CD4-positive, CD25-positive, alpha-beta regulatory T cell (primary cell): ENCODE results near the gene ATRNL1. TPM values are rescaled to one million over a fixed set of nuclear protein-coding genes. Genes with fewer than 3 reads are reported as not detected.
A peak's percentile ranks its signal among the peaks of the same experiment; 100 is the strongest.

Experiments
- ATAC-seq, 2 donors: fragments of 150-1000 bp; cut with Tn5 transposase; one replicate each; pipeline ENCODE4 v1.10.0; 2021; ENCODE audit warnings: low read depth in 2 of 2, moderate number of reproducible peaks in 2 of 2, moderate library complexity in 1 of 2
- DNase-seq, 3 donors: peaks; one replicate each; pipeline versions ENCODE4 v3.0.0 to v3.0.0-alpha.2; 2012 to 2022; ENCODE audit warnings: mixed read lengths in 1 of 3
- H3K27ac ChIP-seq: one replicate; pipeline ENCODE4 v1.7.0; 2013; ENCODE audit warnings: mild to moderate bottlenecking, low read length; ENCODE audit not compliant: insufficient read depth, poor library complexity, severe bottlenecking
- H3K27me3 ChIP-seq: one replicate; pipeline ENCODE4 v1.7.0; 2013; ENCODE audit warnings: low read length; ENCODE audit not compliant: control insufficient read depth, insufficient read depth
- H3K36me3 ChIP-seq: one replicate; pipeline ENCODE4 v1.7.0; 2013; ENCODE audit warnings: mild to moderate bottlenecking, low read length, moderate library complexity; ENCODE audit not compliant: control insufficient read depth, insufficient read depth
- H3K4me1 ChIP-seq: 2 replicates; pipeline ENCODE4 v1.7.0; 2013; ENCODE audit warnings: mild to moderate bottlenecking, low read length; ENCODE audit not compliant: insufficient read depth, control insufficient read depth, poor library complexity, severe bottlenecking
- H3K4me3 ChIP-seq: one replicate; pipeline ENCODE4 v1.7.0; 2013; ENCODE audit warnings: low read depth, mild to moderate bottlenecking, low read length, moderate library complexity
- H3K9me3 ChIP-seq, 2 experiments: 1 replicate in 1 of 2; 2 replicates in 1 of 2; pipeline ENCODE4 v1.7.0; 2013; ENCODE audit warnings: low read length in 2 of 2, mild to moderate bottlenecking in 1 of 2, moderate library complexity in 1 of 2; ENCODE audit not compliant: control insufficient read depth in 2 of 2
- H3K27ac Mint-ChIP-seq, 3 donors: one replicate each; pipeline ENCODE4 v1.8.0; 2020 to 2022; ENCODE audit warnings: mild to moderate bottlenecking in 3 of 3, mixed read lengths in 3 of 3, moderate library complexity in 2 of 3
- H3K27me3 Mint-ChIP-seq: one replicate; pipeline ENCODE4 v1.8.0; 2022; ENCODE audit warnings: mild to moderate bottlenecking, mixed read lengths
- H3K36me3 Mint-ChIP-seq: one replicate; pipeline ENCODE4 v1.8.0; 2020; ENCODE audit warnings: mixed read lengths
- H3K4me1 Mint-ChIP-seq, 4 donors: one replicate each; pipeline ENCODE4 v1.8.0; 2020 to 2022; ENCODE audit warnings: mixed read lengths in 4 of 4, mild to moderate bottlenecking in 1 of 4
- H3K4me3 Mint-ChIP-seq, 4 donors: one replicate each; pipeline ENCODE4 v1.8.0; 2020 to 2022; ENCODE audit warnings: mild to moderate bottlenecking in 4 of 4, mixed read lengths in 4 of 4, moderate library complexity in 3 of 4
- H3K9me3 Mint-ChIP-seq, 7 donors: one replicate each; pipeline ENCODE4 v1.8.0; 2020 to 2022; ENCODE audit warnings: mixed read lengths in 7 of 7, mild to moderate bottlenecking in 3 of 7, moderate library complexity in 2 of 7
- polyA plus RNA-seq, 4 donors: library from polyadenylated mRNA; unstranded; fragments of 300-500 nt; fragmentation: Illumina TruSeq; gene quantifications; one replicate each; pipeline ENCODE4 v1.2.3, GENCODE V29; 2021
- total RNA-seq: library from RNA; stranded (reverse); gene quantifications from one replicate; pipeline ENCODE4 v1.2.3, GENCODE V29; 2022

The ATRNL1 gene
- total and polyA plus RNA-seq, 5 donors from 2014 or later, result not detected

DNA sequence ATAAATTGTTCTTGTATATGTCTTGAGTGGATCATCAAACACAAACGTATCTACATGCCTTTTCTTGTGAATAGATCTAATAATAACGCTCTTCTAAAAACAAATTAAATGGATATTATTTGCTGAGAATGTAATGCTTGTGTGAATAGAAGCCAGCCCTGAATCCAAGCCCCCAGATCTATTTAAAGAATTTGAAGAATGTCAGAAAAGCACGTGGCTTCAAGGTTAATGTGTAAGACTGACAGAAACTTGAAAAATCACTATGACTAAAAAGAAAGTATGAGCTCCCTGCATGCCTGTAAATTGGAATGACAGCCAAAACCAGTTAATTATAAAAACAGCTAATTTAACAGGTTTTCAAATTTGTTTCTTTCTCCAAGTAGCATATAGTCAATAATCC lies 43.2 kb upstream of the ATRNL1 start:
- H3K4me3 Mint-ChIP-seq, result no peak overlapping the region
- Histone ChIP-seq H3K4me3 (no peak overlapping the region), H3K9me3 (no peaks in the 10 kb centered on the region), H3K4me1 (no peaks in the 10 kb centered on the region), H3K36me3 (no peaks in the 10 kb centered on the region), H3K27me3 (peaks cover 5% of the 10 kb centered on the region), H3K27ac (no peak overlapping the region)
- H3K27me3 Mint-ChIP-seq, result peaks cover 8% of the 10 kb centered on the region
- ATAC-seq (no peak), DNase-seq (no peak)
- no peaks in the 10 kb centered on the region for H3K9me3 Mint-ChIP-seq
- H3K4me1 Mint-ChIP-seq, result no peaks in the 10 kb centered on the region
- no peaks in the 10 kb centered on the region for H3K36me3 Mint-ChIP-seq
- no peak overlapping the region for H3K27ac Mint-ChIP-seq

DNA sequence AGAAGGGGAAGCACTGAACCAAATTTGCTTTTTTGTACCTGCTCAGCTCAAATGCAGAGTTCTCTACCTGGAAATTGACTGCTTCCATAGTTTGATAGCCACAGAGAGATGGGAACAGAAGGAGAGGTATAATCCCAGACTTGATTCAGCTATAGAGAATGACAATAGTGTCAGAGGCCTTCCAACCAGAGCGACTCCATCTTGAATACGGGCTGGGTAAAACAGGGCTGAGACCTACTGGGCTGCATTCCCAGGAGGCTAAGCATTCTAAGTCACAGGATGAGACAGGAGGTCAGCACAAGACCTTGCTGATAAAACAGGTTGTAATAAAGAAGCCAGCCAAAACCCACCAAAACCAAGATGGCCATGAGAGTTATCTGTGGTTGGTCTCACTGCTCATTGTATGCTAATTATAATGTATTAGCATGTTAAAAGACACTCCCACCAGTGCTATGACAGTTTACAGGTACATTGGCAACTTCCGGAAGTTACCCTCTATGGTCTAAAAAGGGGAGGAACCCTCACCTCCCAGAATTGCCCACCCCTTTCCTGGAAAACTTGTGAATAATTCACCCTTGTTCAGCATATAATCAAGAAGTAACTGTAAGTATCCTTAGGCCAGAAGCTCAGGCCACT lies 42.7 kb upstream of the ATRNL1 start:
- no peaks in the 10 kb centered on the region for H3K4me1 Mint-ChIP-seq
- DNase-seq (peak in 1 of 3 donors; percentile 12), ATAC-seq (no peak)
- no peaks in the 10 kb centered on the region for H3K36me3 ChIP-seq
- no peaks in the 10 kb centered on the region for H3K9me3 ChIP-seq
- H3K36me3 Mint-ChIP-seq, result no peaks in the 10 kb centered on the region
- peaks cover 5% of the 10 kb centered on the region for H3K27me3 ChIP-seq
- H3K4me3 Mint-ChIP-seq, result no peak overlapping the region
- no peak overlapping the region for H3K27ac ChIP-seq
- H3K4me3 ChIP-seq, result no peak overlapping the region
- no peaks in the 10 kb centered on the region for H3K9me3 Mint-ChIP-seq
- H3K27me3 Mint-ChIP-seq, result peaks cover 8% of the 10 kb centered on the region
- H3K4me1 ChIP-seq, result no peaks in the 10 kb centered on the region
- H3K27ac Mint-ChIP-seq, result no peak overlapping the region

DNA sequence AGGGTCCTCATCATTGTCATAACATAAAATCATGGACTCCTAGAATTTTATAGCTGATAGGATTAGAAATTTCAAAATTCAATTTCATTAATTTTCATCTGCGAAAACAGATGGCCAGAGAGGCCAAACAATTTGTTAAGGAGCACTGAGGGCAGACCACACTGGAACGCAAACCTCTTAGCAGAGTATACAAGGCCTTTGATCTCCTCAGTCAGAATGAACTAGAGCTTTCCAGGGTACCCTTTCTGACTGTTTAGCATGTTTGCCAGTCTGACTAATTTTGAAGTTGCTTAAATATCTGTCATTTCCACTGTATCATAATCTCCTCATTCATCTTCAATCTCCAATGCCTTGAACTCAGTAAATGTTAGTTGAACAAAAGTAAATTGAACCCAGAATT lies 41.9 kb upstream of the ATRNL1 start:
- Histone ChIP-seq H3K4me3 (no peak overlapping the region), H3K9me3 (no peaks in the 10 kb centered on the region), H3K36me3 (no peaks in the 10 kb centered on the region), H3K27me3 (peaks cover 5% of the 10 kb centered on the region), H3K4me1 (no peaks in the 10 kb centered on the region), H3K27ac (no peak overlapping the region)
- Mint-ChIP-seq H3K27me3 (peaks cover 14% of the 10 kb centered on the region), H3K9me3 (no peaks in the 10 kb centered on the region), H3K36me3 (no peaks in the 10 kb centered on the region), H3K4me1 (no peaks in the 10 kb centered on the region), H3K4me3 (no peak overlapping the region), H3K27ac (no peak overlapping the region)
- ATAC-seq, result no peak
- no peak for DNase-seq

DNA sequence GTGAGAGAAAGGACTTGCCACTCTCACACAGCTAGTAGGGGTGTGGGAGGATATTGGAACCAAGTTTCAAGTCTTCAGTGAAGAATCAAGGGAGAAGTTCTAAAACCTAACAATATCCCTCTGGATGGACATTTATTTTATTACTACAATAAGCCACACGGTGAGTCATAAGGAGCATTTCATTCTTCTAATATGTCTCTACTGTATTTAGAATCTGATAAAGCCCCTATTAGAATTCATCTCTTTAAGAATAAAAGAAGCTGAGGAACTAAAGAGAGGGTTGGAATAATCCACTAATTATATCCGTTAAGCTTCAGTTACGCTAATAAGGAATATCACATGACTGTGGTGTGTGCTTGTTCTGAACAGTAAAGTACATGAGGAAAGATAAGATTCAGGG lies 40.9 kb upstream of the ATRNL1 start:
- Mint-ChIP-seq H3K36me3 (no peaks in the 10 kb centered on the region), H3K27ac (no peak overlapping the region), H3K4me1 (no peaks in the 10 kb centered on the region), H3K27me3 (peaks cover 14% of the 10 kb centered on the region), H3K9me3 (no peaks in the 10 kb centered on the region), H3K4me3 (no peak overlapping the region)
- no peak overlapping the region for H3K27ac ChIP-seq
- no peak overlapping the region for H3K4me3 ChIP-seq
- H3K27me3 ChIP-seq, result peaks cover 3% of the 10 kb centered on the region
- H3K9me3 ChIP-seq, result no peaks in the 10 kb centered on the region
- DNase-seq (no peak), ATAC-seq (no peak)
- H3K4me1 ChIP-seq, result no peaks in the 10 kb centered on the region
- H3K36me3 ChIP-seq, result no peaks in the 10 kb centered on the region

GRCh38 chr10:115052728-115053127 lies 40.4 kb upstream of the ATRNL1 start:
- no peaks in the 10 kb centered on the region for H3K36me3 ChIP-seq
- Mint-ChIP-seq H3K9me3 (peaks cover 0 to 2% (median 0%) of the 10 kb centered on the region in 7 donors), H3K27me3 (peaks cover 14% of the 10 kb centered on the region), H3K4me3 (no peak overlapping the region), H3K36me3 (no peaks in the 10 kb centered on the region), H3K4me1 (no peaks in the 10 kb centered on the region), H3K27ac (no peak overlapping the region)
- peaks cover 4% of the 10 kb centered on the region for H3K27me3 ChIP-seq
- no peak overlapping the region for H3K27ac ChIP-seq
- ATAC-seq (no peak), DNase-seq (no peak)
- H3K9me3 ChIP-seq, result no peaks in the 10 kb centered on the region
- no peaks in the 10 kb centered on the region for H3K4me1 ChIP-seq
- H3K4me3 ChIP-seq, result no peak overlapping the region

DNA sequence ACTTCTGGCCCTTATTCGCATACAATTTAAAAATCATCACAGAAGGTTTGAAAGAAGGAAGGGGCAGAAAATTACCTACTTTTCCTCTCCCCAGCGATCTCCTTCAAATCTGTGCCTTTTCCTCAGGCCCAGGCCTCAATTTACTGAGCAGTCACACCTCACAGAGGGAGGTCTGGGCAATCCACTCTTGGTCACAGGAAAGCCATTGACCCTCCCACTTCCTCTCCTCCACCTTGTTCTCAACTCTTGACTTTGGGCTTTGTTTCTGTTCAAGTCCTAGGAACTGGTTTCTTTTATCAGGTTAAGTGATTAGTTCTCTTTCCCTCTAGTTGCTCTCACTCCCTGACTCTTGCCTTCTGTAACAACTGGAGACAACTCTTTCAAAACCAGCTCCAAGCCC lies 37.0 kb upstream of the ATRNL1 start:
- Mint-ChIP-seq H3K36me3 (no peaks in the 10 kb centered on the region), H3K4me3 (no peak overlapping the region), H3K4me1 (no peaks in the 10 kb centered on the region), H3K9me3 (peaks cover 0 to 2% (median 0%) of the 10 kb centered on the region in 7 donors), H3K27ac (no peak overlapping the region), H3K27me3 (peaks cover 19% of the 10 kb centered on the region)
- Histone ChIP-seq H3K9me3 (no peaks in the 10 kb centered on the region), H3K27me3 (peaks cover 4% of the 10 kb centered on the region), H3K4me1 (no peaks in the 10 kb centered on the region), H3K4me3 (no peak overlapping the region), H3K36me3 (no peaks in the 10 kb centered on the region), H3K27ac (no peak overlapping the region)
- ATAC-seq (no peak), DNase-seq (no peak)

DNA sequence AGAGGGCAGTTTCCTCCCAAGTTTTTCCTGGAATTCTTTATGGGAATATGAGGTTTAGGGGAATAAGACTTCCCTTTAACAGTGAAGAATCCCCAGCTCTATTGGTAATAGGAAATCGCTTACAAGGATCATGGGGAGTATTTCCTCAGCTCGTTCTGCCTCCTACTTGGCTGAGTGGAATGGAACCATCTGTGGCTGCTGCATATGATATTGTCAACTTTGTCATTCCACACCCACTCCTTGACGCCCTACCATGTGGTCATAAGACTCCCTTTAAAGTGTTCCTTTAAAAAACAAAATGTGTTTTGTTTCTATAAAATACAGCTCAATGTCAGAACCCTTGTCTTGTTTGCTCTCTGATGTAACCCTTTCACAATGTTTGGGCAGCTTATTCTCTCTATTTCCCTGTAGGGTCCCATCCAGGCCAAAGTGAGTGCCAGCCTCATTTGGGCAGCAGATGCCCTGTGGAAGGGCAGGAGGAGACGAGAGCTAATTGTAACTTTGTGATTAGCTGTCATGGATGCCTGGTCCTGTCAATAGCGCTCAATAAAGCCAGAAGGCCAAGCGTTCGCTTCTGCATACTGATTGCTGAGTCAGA lies 33.8 kb upstream of the ATRNL1 start:
- Mint-ChIP-seq H3K27ac (no peak overlapping the region), H3K36me3 (no peaks in the 10 kb centered on the region)
- no peaks in the 10 kb centered on the region for H3K4me1 ChIP-seq

More for the DNA sequence above, 33.8 kb upstream of the ATRNL1 start:
- ATAC-seq, result no peak
- DNase-seq, result no peak
- Mint-ChIP-seq H3K9me3 (peaks cover 0 to 2% (median 0%) of the 10 kb centered on the region in 7 donors), H3K27me3 (peaks cover 14% of the 10 kb centered on the region), H3K4me3 (no peak overlapping the region), H3K4me1 (no peaks in the 10 kb centered on the region)
- H3K27ac ChIP-seq, result no peak overlapping the region
- peaks cover 2% of the 10 kb centered on the region for H3K27me3 ChIP-seq
- no peaks in the 10 kb centered on the region for H3K36me3 ChIP-seq
- H3K4me3 ChIP-seq, result no peak overlapping the region
- no peaks in the 10 kb centered on the region for H3K9me3 ChIP-seq
